OCI-LY7 (cell line): ENCODE results near the gene RUFY3. TPM values are rescaled to one million over a fixed set of nuclear protein-coding genes. Genes with fewer than 3 reads are reported as not detected.

Experiments used
- BruUV-seq: library from RNA; stranded (reverse); fragments of 400-500 nt; replicated peaks from 2 replicates; lab custom pipeline; 2021; lab: Mats Ljungman, UMichigan
- CTCF ChIA-PET: fragments of 300-600 bp; sonication (Branson Sonifier 250); formaldehyde crosslinking; loops from one replicate; lab custom pipeline; 2022; ENCODE audit warnings: antibody characterized with exemption; ENCODE audit not compliant: unreplicated experiment; lab: Charles Lee
- POLR2A ChIA-PET: fragments of 300-600 bp; sonication (Branson Sonifier 250); formaldehyde crosslinking; loops from one replicate; lab custom pipeline; 2022; ENCODE audit warnings: antibody characterized with exemption; lab: Charles Lee
- DNase-seq: peaks from one replicate; pipeline ENCODE4 v3.0.0-alpha.2; 2015; ENCODE audit warnings: low spot score
- H2AFZ ChIP-seq: fragments of 200-600 bp; sonication (generic), shearing (Covaris generic); 2 replicates; pipeline ENCODE4 v1.6.1; 2014; ENCODE audit warnings: mild to moderate bottlenecking, antibody characterized with exemption, low read length, moderate library complexity
- H3K27ac ChIP-seq: fragments of 200-600 bp; sonication (generic); 2 replicates; pipeline ENCODE4 v1.5.1; 2014; ENCODE audit warnings: mixed run types, low read depth, mild to moderate bottlenecking, moderate library complexity, low read length, inconsistent platforms; ENCODE audit not compliant: poor library complexity, severe bottlenecking
- H3K36me3 ChIP-seq: fragments of 200-600 bp; sonication (generic); 2 replicates; pipeline ENCODE4 v1.6.1; 2014; ENCODE audit warnings: mild to moderate bottlenecking, antibody characterized with exemption, low read length, moderate library complexity, mixed read lengths; ENCODE audit not compliant: insufficient read depth
- H3K4me1 ChIP-seq: fragments of 200-600 bp; sonication (generic); 2 replicates; pipeline ENCODE4 v1.5.1; 2014; ENCODE audit warnings: mild to moderate bottlenecking, low read length; ENCODE audit not compliant: insufficient read depth, poor library complexity, severe bottlenecking
- H3K4me2 ChIP-seq: fragments of 200-600 bp; sonication (generic); 2 replicates; pipeline ENCODE4 v1.6.1; 2014; ENCODE audit warnings: mild to moderate bottlenecking, low read length
- H3K4me3 ChIP-seq: fragments of 200-600 bp; sonication (generic); 2 replicates; pipeline ENCODE4 v1.5.1; 2014; ENCODE audit warnings: mild to moderate bottlenecking, low read depth, low read length; ENCODE audit not compliant: poor library complexity, severe bottlenecking
- H3K79me2 ChIP-seq: fragments of 200-600 bp; sonication (generic); 2 replicates; pipeline ENCODE4 v1.6.1; 2016; ENCODE audit warnings: low read depth, mild to moderate bottlenecking, low read length, moderate library complexity, mixed read lengths; ENCODE audit not compliant: insufficient read depth
- H3K9me2 ChIP-seq: fragments of 200-600 bp; sonication (generic); 2 replicates; pipeline ENCODE4 v1.6.1; 2016; ENCODE audit warnings: mild to moderate bottlenecking, low read length, mixed read lengths; ENCODE audit not compliant: insufficient read depth
- H3K9me3 ChIP-seq: fragments of 200-600 bp; sonication (generic); 2 replicates; pipeline ENCODE4 v1.6.1; 2014; ENCODE audit warnings: mild to moderate bottlenecking, mixed run types, low read length, mixed read lengths
- H4K20me1 ChIP-seq: fragments of 200-600 bp; sonication (generic); 2 replicates; pipeline ENCODE4 v1.6.1; 2014; ENCODE audit warnings: mild to moderate bottlenecking, antibody characterized with exemption, low read length, moderate library complexity, mixed read lengths; ENCODE audit not compliant: insufficient read depth
- EZH2phosphoT487 ChIP-seq: fragments of 200-600 bp; sonication (generic); IDR thresholded peaks from 2 replicates; pipeline ENCODE4 v1.6.1; 2018; ENCODE audit warnings: low read depth, borderline replicate concordance, mild to moderate bottlenecking, mixed run types, antibody characterized with exemption, low read length, moderate library complexity, mixed read lengths
- intact Hi-C: fragments of 100-400 bp; cut with micrococcal nuclease; formaldehyde crosslinking; loops from one replicate; pipeline ENCODE4 v1.10.0; 2022; ENCODE audit not compliant: unreplicated experiment
- total RNA-seq, 2 experiments: library from RNA; depleted of rRNA in 1 of 2; stranded (reverse); fragments of >200 nt in 1 of 2; shearing (Covaris generic) in 1 of 2; gene quantifications; 2 replicates each; pipeline ENCODE4 v1.2.3, GENCODE V29; 2014 to 2022
- TF ChIP-seq, protein P1 (sequence below): fragments of 200-600 bp; sonication (generic); conservative IDR thresholded peaks from 2 replicates; pipeline ENCODE4 v1.5.1; 2014; ENCODE audit warnings: mild to moderate bottlenecking, antibody characterized with exemption, low read length, moderate library complexity, mixed read lengths

The RUFY3 gene
- total RNA-seq, 2 experiments from 2014 or later: 36.4 to 52.2 TPM

DNA sequence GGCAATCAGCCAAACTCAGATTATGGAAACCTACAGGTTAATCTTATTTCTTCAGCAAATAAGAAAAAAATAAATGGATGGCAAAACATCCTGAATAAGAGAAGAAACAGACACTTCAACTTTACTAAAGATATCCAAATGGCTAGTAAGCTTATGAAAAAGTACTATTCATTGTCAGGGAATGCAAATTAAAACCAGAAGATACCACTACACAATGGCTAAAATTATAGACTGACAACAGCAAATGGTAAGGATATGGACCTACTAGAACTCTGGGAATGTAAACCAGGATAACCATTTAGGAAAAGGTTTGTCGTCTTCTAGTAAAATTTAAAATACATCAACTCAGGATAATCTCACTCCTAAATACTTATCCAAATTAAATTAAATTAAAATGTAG lies 93.6 kb downstream of the RUFY3 start:
- H2AFZ ChIP-seq: no peak overlapping the region
- DNase-seq: no peak
- H3K36me3 ChIP-seq: peaks cover 32% of the 10 kb centered on the region
- no peak overlapping the region for H3K4me3 ChIP-seq
- no peaks in the 10 kb centered on the region for H4K20me1 ChIP-seq
- TF ChIP-seq, protein P1, sequence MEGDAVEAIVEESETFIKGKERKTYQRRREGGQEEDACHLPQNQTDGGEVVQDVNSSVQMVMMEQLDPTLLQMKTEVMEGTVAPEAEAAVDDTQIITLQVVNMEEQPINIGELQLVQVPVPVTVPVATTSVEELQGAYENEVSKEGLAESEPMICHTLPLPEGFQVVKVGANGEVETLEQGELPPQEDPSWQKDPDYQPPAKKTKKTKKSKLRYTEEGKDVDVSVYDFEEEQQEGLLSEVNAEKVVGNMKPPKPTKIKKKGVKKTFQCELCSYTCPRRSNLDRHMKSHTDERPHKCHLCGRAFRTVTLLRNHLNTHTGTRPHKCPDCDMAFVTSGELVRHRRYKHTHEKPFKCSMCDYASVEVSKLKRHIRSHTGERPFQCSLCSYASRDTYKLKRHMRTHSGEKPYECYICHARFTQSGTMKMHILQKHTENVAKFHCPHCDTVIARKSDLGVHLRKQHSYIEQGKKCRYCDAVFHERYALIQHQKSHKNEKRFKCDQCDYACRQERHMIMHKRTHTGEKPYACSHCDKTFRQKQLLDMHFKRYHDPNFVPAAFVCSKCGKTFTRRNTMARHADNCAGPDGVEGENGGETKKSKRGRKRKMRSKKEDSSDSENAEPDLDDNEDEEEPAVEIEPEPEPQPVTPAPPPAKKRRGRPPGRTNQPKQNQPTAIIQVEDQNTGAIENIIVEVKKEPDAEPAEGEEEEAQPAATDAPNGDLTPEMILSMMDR: no peak
- no peak for TF ChIP-seq EZH2phosphoT487
- no TSS peak for BruUV-seq
- no peaks in the 10 kb centered on the region for H3K79me2 ChIP-seq
- no peaks in the 10 kb centered on the region for H3K9me2 ChIP-seq
- peaks cover 4% of the 10 kb centered on the region for H3K4me1 ChIP-seq
- H3K9me3 ChIP-seq: no peaks in the 10 kb centered on the region
- H3K27ac ChIP-seq: no peak overlapping the region
- POLR2A ChIA-PET: interaction anchor here (1.0 kb wide), 1 partner anchor 11 kb away, joined by 3 read pairs; no protein-coding TSS in a partner anchor
- CTCF ChIA-PET: no interaction called here
- no peak overlapping the region for H3K4me2 ChIP-seq
- intact Hi-C loops: loop anchor here (5.0 kb wide), 1 partner anchor 213 kb away; no protein-coding TSS in a partner anchor

DNA sequence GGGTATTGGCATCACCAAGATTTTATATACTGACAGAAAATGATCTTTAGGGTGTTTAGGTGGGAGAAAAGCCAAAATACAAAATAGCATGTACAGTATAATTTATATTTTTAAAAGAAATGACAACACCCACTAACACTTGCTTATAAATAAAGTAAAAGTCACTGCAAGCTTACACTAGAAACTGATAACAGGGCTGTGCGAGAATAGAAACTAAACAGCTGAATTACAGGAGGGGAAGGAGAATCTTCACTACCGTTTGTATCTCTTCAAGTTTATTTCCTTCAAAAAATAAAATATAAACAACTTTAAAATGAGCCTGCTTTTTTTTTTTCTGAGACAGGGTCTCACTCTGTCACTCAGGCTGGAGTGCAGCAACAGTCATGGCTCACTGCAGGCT lies 95.1 kb downstream of the RUFY3 start:
- H3K4me3 ChIP-seq: no peak overlapping the region
- H3K79me2 ChIP-seq: no peaks in the 10 kb centered on the region
- peaks cover 45% of the 10 kb centered on the region for H3K36me3 ChIP-seq
- H3K4me2 ChIP-seq: no peak overlapping the region
- no peak overlapping the region for H3K27ac ChIP-seq
- no peaks in the 10 kb centered on the region for H4K20me1 ChIP-seq
- POLR2A ChIA-PET: interaction anchor here (0.6 to 1.1 kb wide), 2 partner anchors 12 to 15 kb away, joined by 3 read pairs; no protein-coding TSS in a partner anchor
- peaks cover 4% of the 10 kb centered on the region for H3K4me1 ChIP-seq
- H2AFZ ChIP-seq: no peak overlapping the region
- no peaks in the 10 kb centered on the region for H3K9me2 ChIP-seq
- CTCF ChIA-PET: no interaction called here
- no peak for TF ChIP-seq EZH2phosphoT487
- TF ChIP-seq, protein P1: no peak
- H3K9me3 ChIP-seq: no peaks in the 10 kb centered on the region
- intact Hi-C loops: loop anchor here (5.0 kb wide), 1 partner anchor 215 kb away; no protein-coding TSS in a partner anchor
- no peak for DNase-seq
- BruUV-seq: no TSS peak

GRCh38 chr4:70818173-70818855 lies 96.5 kb downstream of the RUFY3 start:
- no peak overlapping the region for H3K4me3 ChIP-seq
- H4K20me1 ChIP-seq: no peaks in the 10 kb centered on the region
- no TSS peak for BruUV-seq
- H3K9me3 ChIP-seq: no peaks in the 10 kb centered on the region
- ChIA-PET CTCF (no interaction called here), POLR2A (interaction anchor here (0.5 to 1.3 kb wide), 5 partner anchors 13 to 208 kb away, joined by 3 to 8 read pairs (median 3); no protein-coding TSS in a partner anchor)
- no peak overlapping the region for H2AFZ ChIP-seq
- H3K79me2 ChIP-seq: no peaks in the 10 kb centered on the region
- DNase-seq: no peak
- H3K36me3 ChIP-seq: peaks cover 57% of the 10 kb centered on the region
- no peak for TF ChIP-seq EZH2phosphoT487
- TF ChIP-seq, protein P1: no peak
- H3K4me1 ChIP-seq: peaks cover 4% of the 10 kb centered on the region
- intact Hi-C loops: loop anchor here (2.0 to 5.0 kb wide), 2 partner anchors 14 to 216 kb away; no protein-coding TSS in a partner anchor
- H3K4me2 ChIP-seq: no peak overlapping the region
- H3K9me2 ChIP-seq: no peaks in the 10 kb centered on the region
- no peak overlapping the region for H3K27ac ChIP-seq
